ENCODE results near the gene EIF4E1B. TPM values are rescaled to one million over a fixed set of nuclear protein-coding genes. Genes with fewer than 3 reads are reported as not detected.
A peak's percentile ranks its signal among the peaks of the same experiment; 100 is the strongest.

Gene EIF4E1B
- total RNA-seq, 1 experiment from 2014 or later = not detected

- CTCF ChIA-PET = interaction anchor here (1.0 to 1.5 kb wide), 3 partner anchors 15 to 18 kb away, joined by 3 to 7 read pairs (median 4); no protein-coding TSS in a partner anchor
- TF ChIP-seq CTCF (IDR thresholded peaks at IDR 0.05; ENCODE audit: unreplicated experiment) = peak; percentile 76
- BruUV-seq (replicated peaks) = no TSS peak
- intact Hi-C loops (cut with micrococcal nuclease; ENCODE audit: unreplicated experiment) = no loop called here
- DNase-seq = peak; percentile 68
- Mint-ChIP-seq H3K36me3 (ENCODE audit: insufficient read depth, unreplicated experiment) (peaks cover 3% of the 10 kb centered on the region), H3K4me3 (ENCODE audit: low read depth, unreplicated experiment) (no peak overlapping the region), H3K27me3 (ENCODE audit: unreplicated experiment) (peaks cover 27% of the 10 kb centered on the region), H3K27ac (ENCODE audit: unreplicated experiment) (no peak overlapping the region), H3K9me3 (ENCODE audit: low read depth, unreplicated experiment) (no peaks in the 10 kb centered on the region), H3K4me1 (ENCODE audit: low read depth, unreplicated experiment) (no peaks in the 10 kb centered on the region)
Observed at GRCh38 chr5:176675676-176676360, 45.3 kb downstream of the EIF4E1B start.

DNA sequence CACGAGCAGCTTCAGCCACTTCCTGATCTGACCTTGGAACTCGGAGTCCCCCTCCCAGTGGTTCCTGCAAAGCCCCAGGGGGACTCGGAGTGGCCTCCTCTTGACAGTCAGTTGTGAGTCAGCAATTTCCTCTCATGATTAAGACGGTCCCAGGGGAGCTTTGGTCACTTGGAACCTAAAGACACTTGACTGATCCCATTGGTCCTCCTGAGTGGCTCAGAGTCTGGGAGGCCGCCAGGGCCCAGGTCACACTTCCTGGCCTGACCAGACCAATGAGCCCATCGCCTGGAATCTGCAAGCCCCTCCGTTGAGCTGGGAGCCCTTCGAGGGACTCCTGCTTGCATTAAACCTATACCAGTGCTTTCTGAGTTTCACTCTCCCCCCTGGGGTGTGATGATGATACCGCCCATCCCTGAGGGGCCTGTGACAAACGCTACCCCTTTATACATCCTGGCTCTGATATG is 45.9 kb downstream of the EIF4E1B start:
- intact Hi-C loops (cut with micrococcal nuclease; ENCODE audit: unreplicated experiment) = no loop called here
- H3K4me3 Mint-ChIP-seq (ENCODE audit: low read depth, unreplicated experiment) = no peak overlapping the region
- H3K27me3 Mint-ChIP-seq (ENCODE audit: unreplicated experiment) = peaks cover 21% of the 10 kb centered on the region
- no TSS peak for BruUV-seq (replicated peaks)
- no peaks in the 10 kb centered on the region for H3K4me1 Mint-ChIP-seq (ENCODE audit: low read depth, unreplicated experiment)
- H3K9me3 Mint-ChIP-seq (ENCODE audit: low read depth, unreplicated experiment) = no peaks in the 10 kb centered on the region
- H3K27ac Mint-ChIP-seq (ENCODE audit: unreplicated experiment) = no peak overlapping the region
- no peak for DNase-seq
- TF ChIP-seq CTCF (IDR thresholded peaks at IDR 0.05; ENCODE audit: unreplicated experiment) = no peak
- H3K36me3 Mint-ChIP-seq (ENCODE audit: insufficient read depth, unreplicated experiment) = peaks cover 3% of the 10 kb centered on the region
- CTCF ChIA-PET = interaction anchor here (1.2 to 1.5 kb wide), 2 partner anchors 16 to 17 kb away, joined by 4 to 7 read pairs; no protein-coding TSS in a partner anchor

DNA sequence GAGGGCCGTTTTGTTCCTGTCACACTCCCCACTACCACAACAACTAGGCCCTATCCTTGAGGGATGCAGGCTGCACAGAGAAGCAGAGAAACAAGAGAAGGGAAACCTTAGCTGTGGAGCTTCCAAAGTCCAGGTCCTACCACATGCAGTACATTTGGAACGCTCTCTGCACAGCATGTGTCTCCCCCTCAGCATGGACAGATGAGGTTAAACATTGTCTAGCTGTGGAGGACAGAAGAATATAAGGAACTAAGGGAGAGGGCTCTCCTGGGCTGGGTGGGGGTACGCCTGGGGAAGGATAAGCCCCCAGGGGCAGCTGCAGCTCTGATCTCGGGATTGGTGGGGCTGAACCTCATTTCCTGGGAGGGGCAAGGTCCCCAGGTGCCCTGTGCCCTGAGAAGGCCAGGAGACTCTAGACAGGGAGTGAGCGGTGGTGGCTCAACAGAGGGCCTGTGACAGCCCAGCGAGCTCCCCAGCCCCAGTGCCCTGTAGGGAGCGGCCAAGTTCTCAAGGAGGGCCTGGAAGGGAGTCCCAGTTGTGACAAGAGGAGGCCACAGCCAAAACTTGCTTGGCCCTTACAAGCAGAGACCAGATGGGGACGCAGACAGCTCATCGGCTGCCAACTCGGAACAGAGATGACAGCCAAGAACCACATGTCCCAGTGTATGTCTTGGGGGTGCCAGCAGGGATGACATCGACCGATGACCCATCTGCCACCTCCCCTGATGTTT is 46.9 kb downstream of the EIF4E1B start:
- BruUV-seq (replicated peaks) = no TSS peak
- H3K27ac Mint-ChIP-seq (ENCODE audit: unreplicated experiment) = no peak overlapping the region
- H3K36me3 Mint-ChIP-seq (ENCODE audit: insufficient read depth, unreplicated experiment) = peaks cover 3% of the 10 kb centered on the region
- intact Hi-C loops (cut with micrococcal nuclease; ENCODE audit: unreplicated experiment) = no loop called here
- no peak for DNase-seq
- CTCF ChIA-PET = interaction anchor here (1.2 to 1.5 kb wide), 2 partner anchors 16 to 17 kb away, joined by 4 to 7 read pairs; no protein-coding TSS in a partner anchor
- no peak for TF ChIP-seq CTCF (IDR thresholded peaks at IDR 0.05; ENCODE audit: unreplicated experiment)
- no peaks in the 10 kb centered on the region for H3K4me1 Mint-ChIP-seq (ENCODE audit: low read depth, unreplicated experiment)
- H3K27me3 Mint-ChIP-seq (ENCODE audit: unreplicated experiment) = peaks cover 19% of the 10 kb centered on the region
- H3K4me3 Mint-ChIP-seq (ENCODE audit: low read depth, unreplicated experiment) = no peak overlapping the region
- no peaks in the 10 kb centered on the region for H3K9me3 Mint-ChIP-seq (ENCODE audit: low read depth, unreplicated experiment)

DNA sequence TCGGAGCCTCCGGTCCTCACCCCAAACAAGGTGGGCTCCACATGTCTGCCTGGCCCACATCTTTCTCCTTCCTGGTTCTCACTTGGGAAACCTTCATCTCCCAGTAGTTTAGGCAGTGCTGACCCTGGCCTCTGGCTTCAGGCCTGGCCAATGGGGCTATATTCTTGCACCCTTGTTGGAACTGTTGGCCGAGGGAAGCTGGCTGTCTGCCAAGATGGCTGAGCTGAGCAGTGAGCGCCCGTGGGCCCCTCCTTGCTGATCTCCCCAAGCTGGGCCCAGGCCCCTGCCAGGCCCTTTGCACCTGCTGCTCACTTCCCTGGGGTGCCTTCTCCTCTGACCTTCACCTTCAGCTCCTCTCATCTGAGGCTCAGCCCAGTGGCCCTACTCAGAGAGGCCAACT is 48.1 kb downstream of the EIF4E1B start:
- CTCF ChIA-PET = no interaction called here
- no peak overlapping the region for H3K4me3 Mint-ChIP-seq (ENCODE audit: low read depth, unreplicated experiment)
- H3K4me1 Mint-ChIP-seq (ENCODE audit: low read depth, unreplicated experiment) = no peaks in the 10 kb centered on the region
- BruUV-seq (replicated peaks) = no TSS peak
- intact Hi-C loops (cut with micrococcal nuclease; ENCODE audit: unreplicated experiment) = no loop called here
- no peak for TF ChIP-seq CTCF (IDR thresholded peaks at IDR 0.05; ENCODE audit: unreplicated experiment)
- DNase-seq = no peak
- H3K9me3 Mint-ChIP-seq (ENCODE audit: low read depth, unreplicated experiment) = no peaks in the 10 kb centered on the region
- H3K36me3 Mint-ChIP-seq (ENCODE audit: insufficient read depth, unreplicated experiment) = peaks cover 3% of the 10 kb centered on the region
- H3K27me3 Mint-ChIP-seq (ENCODE audit: unreplicated experiment) = peaks cover 20% of the 10 kb centered on the region
- H3K27ac Mint-ChIP-seq (ENCODE audit: unreplicated experiment) = no peak overlapping the region
